ENCODE measurements around the gene ZNF175. TPM values are rescaled to one million over a fixed set of nuclear protein-coding genes. Genes with fewer than 3 reads are reported as not detected.
A peak's percentile ranks its signal among the peaks of the same experiment; 100 is the strongest.

The ZNF175 gene
- total and polyA plus RNA-seq, 10 of the 15 experiments (the other 5 are each of a cell fraction or from before 2014, with no cell fraction given) = 1.5 to 12.0 (median 4.1) TPM

- TF ChIP-seq, protein P1, sequence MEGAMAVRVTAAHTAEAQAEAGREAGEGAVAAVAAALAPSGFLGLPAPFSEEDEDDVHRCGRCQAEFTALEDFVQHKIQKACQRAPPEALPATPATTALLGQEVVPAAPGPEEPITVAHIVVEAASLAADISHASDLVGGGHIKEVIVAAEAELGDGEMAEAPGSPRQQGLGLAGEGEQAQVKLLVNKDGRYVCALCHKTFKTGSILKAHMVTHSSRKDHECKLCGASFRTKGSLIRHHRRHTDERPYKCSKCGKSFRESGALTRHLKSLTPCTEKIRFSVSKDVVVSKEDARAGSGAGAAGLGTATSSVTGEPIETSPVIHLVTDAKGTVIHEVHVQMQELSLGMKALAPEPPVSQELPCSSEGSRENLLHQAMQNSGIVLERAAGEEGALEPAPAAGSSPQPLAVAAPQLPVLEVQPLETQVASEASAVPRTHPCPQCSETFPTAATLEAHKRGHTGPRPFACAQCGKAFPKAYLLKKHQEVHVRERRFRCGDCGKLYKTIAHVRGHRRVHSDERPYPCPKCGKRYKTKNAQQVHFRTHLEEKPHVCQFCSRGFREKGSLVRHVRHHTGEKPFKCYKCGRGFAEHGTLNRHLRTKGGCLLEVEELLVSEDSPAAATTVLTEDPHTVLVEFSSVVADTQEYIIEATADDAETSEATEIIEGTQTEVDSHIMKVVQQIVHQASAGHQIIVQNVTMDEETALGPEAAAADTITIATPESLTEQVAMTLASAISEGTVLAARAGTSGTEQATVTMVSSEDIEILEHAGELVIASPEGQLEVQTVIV (IDR thresholded peaks at IDR 0.05; ENCODE audit: borderline replicate concordance, partially characterized antibody) = no peak
- no peak for TF ChIP-seq HDAC6 (IDR thresholded peaks at IDR 0.05; ENCODE audit: unreplicated experiment)
- no peak for TF ChIP-seq ZNF274 (IDR thresholded peaks at IDR 0.05; ENCODE audit: insufficient read depth, insufficient read length)
- TF ChIP-seq MEF2B (IDR thresholded peaks at IDR 0.05; ENCODE audit: partially characterized antibody, poor library complexity, severe bottlenecking) = no peak
- TF ChIP-seq ZNF622 (IDR thresholded peaks at IDR 0.05) = no peak
- no peak for TF ChIP-seq PBX3 (IDR thresholded peaks at IDR 0.05; ENCODE audit: insufficient replicate concordance, low read depth, low read length)
- TF ChIP-seq EZH2 (IDR thresholded peaks at IDR 0.05; ENCODE audit: borderline replicate concordance, control insufficient read depth, low read depth, low read length) = no peak
- no peak for TF ChIP-seq E2F4 (IDR thresholded peaks at IDR 0.05; ENCODE audit: low read depth, low read length)
- TF ChIP-seq RAD51 (IDR thresholded peaks at IDR 0.05) = no peak
- no peak for TF ChIP-seq ZNF384 (IDR thresholded peaks at IDR 0.05; ENCODE audit: borderline replicate concordance, low read depth, low read length)
- no peak for TF ChIP-seq ESRRA (IDR thresholded peaks at IDR 0.05; ENCODE audit: low read length)
- no peak for TF ChIP-seq NR2F1 (conservative IDR thresholded peaks at IDR 0.05)
- no peak for TF ChIP-seq SPI1 (IDR thresholded peaks at IDR 0.05; ENCODE audit: borderline replicate concordance, insufficient read depth, low read depth, low read length)
- 0 out of 2 replicates have a peak, but pooled peaks have one; percentile 3 for TF ChIP-seq TCF12 (IDR thresholded peaks at IDR 0.05; ENCODE audit: low read depth, low read length)
- TF ChIP-seq IKZF1 (conservative IDR thresholded peaks at IDR 0.05) = peak; percentile 54
- TF ChIP-seq SKIL (IDR thresholded peaks at IDR 0.05; ENCODE audit: low read depth, poor library complexity, severe bottlenecking) = no peak
- TF ChIP-seq RFX5 (IDR thresholded peaks at IDR 0.05; ENCODE audit: low read depth, low read length) = no peak
- peak; percentile 67 for TF ChIP-seq RAD21 (IDR thresholded peaks at IDR 0.05; ENCODE audit: insufficient read depth, low read depth, low read length)
- no peak for TF ChIP-seq SMAD5 (IDR thresholded peaks at IDR 0.05; ENCODE audit: low read depth)
- peak; percentile 65; the same call in 1 of the 2 replicates for TF ChIP-seq SMARCA5 (IDR thresholded peaks at IDR 0.05)
- 0 out of 4 replicates have a peak, but pooled peaks of 1 of the 2 experiments have one; percentile 33 for TF ChIP-seq ETV6 (conservative IDR thresholded peaks at IDR 0.05 in 1 of 2, IDR thresholded peaks at IDR 0.05 in 1 of 2; ENCODE audit: borderline replicate concordance in 1 of 2, low read depth in 1 of 2)
- no peak for TF ChIP-seq JUNB (IDR thresholded peaks at IDR 0.05)
These were observed 37.0 kb downstream of the ZNF175 start (continued) for GRCh38 chr19:51607920-51608562.
